Measurements from ENCODE around the gene SLC2A13.
"Not testable (repeated sequence)": the region's sequence is repeated elsewhere in the genome, so short reads cannot be mapped to it uniquely, and the experiment has no call there.

The SLC2A13 gene

DNA sequence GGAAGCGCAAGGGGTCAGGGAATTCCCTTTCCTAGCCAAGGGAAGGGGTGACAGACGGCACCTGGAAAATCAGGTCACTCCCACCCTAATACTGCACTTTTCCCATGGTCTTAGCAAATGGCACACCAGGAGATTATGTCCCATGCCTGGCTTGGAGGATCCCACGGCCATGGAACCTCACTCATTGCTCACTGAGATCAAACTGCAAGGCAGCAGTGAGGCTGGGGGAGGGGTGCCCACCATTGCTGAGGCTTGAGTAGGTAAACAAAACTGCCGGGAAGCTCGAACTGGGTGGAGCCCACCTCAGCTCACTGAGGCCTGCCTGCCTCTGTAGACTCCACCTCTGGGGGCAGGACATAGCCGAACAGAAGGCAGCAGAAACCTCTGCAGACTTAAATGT, 359.7 kb downstream of the SLC2A13 start:
- DNase-seq (ENCODE audit: low read depth): not testable (repeated sequence)

DNA sequence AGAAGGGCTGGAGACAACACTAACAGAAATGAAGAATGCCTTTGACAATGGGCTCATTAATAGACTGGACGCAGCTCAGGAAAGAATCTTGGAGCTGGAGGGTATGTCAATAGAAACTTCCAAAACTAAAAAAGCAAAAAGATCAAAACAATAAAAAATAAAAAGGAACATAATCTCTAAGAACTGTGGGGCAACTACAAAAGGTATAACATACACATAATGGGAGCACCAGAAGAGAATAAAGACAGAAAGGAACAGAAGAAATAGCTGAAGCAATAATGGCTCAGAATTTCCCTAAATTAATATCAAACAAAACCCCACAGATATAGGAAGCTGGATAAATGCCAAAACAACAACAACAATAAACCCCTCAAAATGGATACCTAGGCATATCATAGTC, 362.2 kb downstream of the SLC2A13 start:
- no peak for DNase-seq (ENCODE audit: low read depth)

DNA sequence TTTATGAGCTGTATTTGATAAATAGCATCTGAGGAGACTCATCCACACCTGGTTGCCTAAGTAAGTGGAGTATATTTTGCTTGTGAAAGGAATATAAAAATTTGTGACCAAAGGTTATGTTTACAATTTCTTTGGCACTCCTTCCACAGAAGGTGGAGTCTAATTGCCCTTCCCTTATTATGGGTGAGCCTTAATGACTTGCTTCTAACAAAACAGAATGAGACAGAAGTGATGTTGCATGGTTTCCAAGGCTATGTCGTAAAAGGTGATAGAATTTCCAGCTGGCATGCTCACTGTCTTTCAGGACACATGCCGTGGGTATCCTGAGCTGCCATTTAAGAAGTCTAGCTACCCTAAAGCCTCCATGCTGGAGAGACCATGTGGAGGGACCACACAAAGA, 369.5 kb downstream of the SLC2A13 start:
- DNase-seq (ENCODE audit: low read depth): no peak

DNA sequence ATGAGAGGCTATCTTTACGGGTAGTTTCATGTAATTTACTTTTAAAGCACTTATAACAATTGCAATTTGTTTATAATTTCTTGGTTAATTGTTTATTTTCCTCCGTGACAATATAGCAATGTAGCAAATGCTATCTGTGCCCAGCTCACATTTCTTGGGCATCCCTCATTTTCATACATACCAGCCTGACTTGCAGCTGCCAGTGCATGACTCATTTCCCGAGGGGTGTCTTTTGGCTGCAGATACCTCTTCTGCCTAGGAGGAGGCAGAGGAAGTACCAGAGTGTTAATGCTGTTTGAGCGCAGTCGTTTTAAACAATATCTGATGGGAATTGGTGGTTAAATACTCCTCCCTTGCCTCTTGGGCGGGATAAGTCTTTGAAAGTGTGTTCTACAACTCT, 382.1 kb downstream of the SLC2A13 start:
- DNase-seq (ENCODE audit: low read depth): no peak

DNA sequence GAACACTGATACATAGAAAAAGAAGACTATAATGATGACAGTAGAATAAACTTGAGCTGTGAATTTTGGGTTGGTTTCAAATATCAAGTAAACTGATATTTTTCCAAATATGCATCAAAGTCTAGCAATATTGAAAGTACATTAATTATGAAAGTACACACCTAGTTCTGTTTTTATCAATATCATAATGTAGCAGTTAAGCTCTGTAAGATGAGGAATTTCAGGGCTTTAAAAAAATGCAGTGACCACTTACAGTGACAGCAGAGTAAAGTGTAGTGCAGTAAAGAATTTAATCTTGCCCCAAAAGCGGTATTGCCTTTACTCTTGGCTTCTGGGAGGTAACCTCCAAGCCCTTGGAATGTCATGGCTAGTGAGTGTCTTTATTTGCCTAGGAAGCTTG, 383.4 kb downstream of the SLC2A13 start:
- no peak for DNase-seq (ENCODE audit: low read depth)

DNA sequence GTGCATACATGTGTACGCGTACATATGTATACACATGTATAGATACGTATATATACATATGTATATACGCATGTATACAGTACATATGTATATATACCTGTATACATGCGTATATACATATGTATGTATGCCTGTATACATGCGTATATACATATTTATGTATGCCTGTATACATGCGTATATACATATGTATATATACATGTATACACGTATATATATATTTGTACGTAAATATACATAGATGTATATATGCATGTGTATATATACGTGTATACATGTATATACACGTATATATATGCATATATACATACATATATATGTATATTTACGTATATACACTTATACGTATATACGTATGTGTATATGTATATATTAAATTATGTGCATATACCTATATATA, 392.3 kb downstream of the SLC2A13 start:
- DNase-seq (ENCODE audit: low read depth): no peak

DNA sequence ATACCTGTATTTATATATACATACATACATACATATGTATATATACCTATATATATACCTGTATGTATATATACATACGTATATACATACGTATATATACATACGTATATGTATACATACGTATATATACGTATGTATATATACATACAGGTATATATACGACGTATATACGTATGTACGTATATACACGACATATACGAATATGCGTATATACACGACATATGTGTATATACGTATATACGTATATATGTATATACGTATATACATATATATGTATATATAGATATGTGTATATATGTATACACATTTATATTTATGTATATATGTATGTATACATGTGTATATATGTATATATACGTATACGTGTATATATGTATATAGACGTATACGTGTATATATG, 393.5 kb downstream of the SLC2A13 start:
- no peak for DNase-seq (ENCODE audit: low read depth)

All from activated T-helper 9 cell treated with anti-CD3 and anti-CD28 coated beads, Interleukin-2, amount 50 U/mL, for 16 hours (primary cell).